GM10847 (cell line): ENCODE results near the gene ZNF469.

ENCODE experiments used
- POLR2A ChIP-seq: IDR thresholded peaks from 2 replicates; pipeline ENCODE4 v1.6.1; 2011; ENCODE audit not compliant: insufficient read length; ENCODE audit errors: extremely low read depth

The ZNF469 gene

GRCh38 chr16:88344411-88345030, 38.2 kb upstream of the ZNF469 start:
- no peak for TF ChIP-seq POLR2A

- no peak for TF ChIP-seq POLR2A
Observed at GRCh38 chr16:88345031-88345720, 37.6 kb upstream of the ZNF469 start.

GRCh38 chr16:88345721-88346560, 36.8 kb upstream of the ZNF469 start:
- no peak for TF ChIP-seq POLR2A

- no peak for TF ChIP-seq POLR2A
Observed at GRCh38 chr16:88346680-88347505, 35.9 kb upstream of the ZNF469 start.

GRCh38 chr16:88347656-88348376, 34.9 kb upstream of the ZNF469 start:
- no peak for TF ChIP-seq POLR2A

GRCh38 chr16:88348377-88349152, 34.2 kb upstream of the ZNF469 start:
- TF ChIP-seq POLR2A, result no peak

- no peak for TF ChIP-seq POLR2A
Observed at GRCh38 chr16:88349153-88349902, 33.4 kb upstream of the ZNF469 start.

- TF ChIP-seq POLR2A, result no peak
Observed at GRCh38 chr16:88349903-88350900, 32.6 kb upstream of the ZNF469 start.

GRCh38 chr16:88350922-88351321, 31.8 kb upstream of the ZNF469 start:
- no peak for TF ChIP-seq POLR2A

GRCh38 chr16:88351491-88352101, 31.2 kb upstream of the ZNF469 start:
- no peak for TF ChIP-seq POLR2A
